Adrenal gland (tissue), 5 donors: Measurements from ENCODE around the gene OGT.

Source experiments
- POLR2A ChIP-seq, 2 donors: fragments of 450-650 bp; IDR thresholded peaks; one replicate each; pipeline ENCODE4 v1.6.1; 2017; ENCODE audit warnings: antibody characterized with exemption in 2 of 2, mild to moderate bottlenecking in 2 of 2, moderate library complexity in 1 of 2
- TF ChIP-seq, protein P1 (sequence below), 6 experiments: fragments of 450-650 bp in 4 of 6; fragments of 200-600 bp in 2 of 6; sonication (generic) in 1 of 6; IDR thresholded peaks; 1 replicate in 5 of 6; 2 replicates in 1 of 6; pipeline versions ENCODE4 v1.5.1 to v1.8.0; 2016 to 2021; ENCODE audit warnings: antibody characterized with exemption in 6 of 6, mild to moderate bottlenecking in 2 of 6, moderate library complexity in 1 of 6
- donor health status: DM: no; HTN: no; CAD: no.

DNA sequence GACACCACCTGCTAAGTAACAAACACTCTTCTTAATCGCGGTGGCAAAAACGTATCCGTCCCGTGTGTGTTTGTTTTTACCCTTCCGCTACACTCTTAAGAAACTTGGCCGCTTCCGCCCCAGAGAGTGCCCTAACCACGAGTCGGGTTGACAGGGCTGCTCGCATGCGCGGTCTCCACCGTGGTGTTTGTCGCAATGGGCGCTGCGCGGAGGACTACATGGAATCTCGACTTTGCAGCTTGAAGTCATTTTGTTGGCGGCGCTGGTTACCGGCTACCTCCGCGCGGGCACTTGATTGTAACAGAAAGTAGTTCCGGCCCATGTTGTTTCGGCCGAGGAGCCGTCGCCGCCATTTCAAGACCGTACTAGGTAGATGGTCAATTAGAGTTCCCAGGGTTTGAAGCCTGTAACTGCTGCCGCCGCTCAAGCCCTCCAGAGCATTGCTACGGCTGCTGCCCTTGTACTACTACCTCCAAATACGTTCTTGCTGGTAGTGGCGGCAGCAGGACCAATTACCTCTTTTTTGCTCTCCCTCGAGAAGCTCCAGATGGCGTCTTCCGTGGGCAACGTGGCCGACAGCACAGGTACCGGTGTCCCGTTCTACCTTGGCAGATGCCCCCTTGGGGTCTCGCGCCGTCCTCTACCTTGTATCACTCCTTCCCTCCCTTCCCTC, at the start of gene OGT:
- TF ChIP-seq, protein P1, sequence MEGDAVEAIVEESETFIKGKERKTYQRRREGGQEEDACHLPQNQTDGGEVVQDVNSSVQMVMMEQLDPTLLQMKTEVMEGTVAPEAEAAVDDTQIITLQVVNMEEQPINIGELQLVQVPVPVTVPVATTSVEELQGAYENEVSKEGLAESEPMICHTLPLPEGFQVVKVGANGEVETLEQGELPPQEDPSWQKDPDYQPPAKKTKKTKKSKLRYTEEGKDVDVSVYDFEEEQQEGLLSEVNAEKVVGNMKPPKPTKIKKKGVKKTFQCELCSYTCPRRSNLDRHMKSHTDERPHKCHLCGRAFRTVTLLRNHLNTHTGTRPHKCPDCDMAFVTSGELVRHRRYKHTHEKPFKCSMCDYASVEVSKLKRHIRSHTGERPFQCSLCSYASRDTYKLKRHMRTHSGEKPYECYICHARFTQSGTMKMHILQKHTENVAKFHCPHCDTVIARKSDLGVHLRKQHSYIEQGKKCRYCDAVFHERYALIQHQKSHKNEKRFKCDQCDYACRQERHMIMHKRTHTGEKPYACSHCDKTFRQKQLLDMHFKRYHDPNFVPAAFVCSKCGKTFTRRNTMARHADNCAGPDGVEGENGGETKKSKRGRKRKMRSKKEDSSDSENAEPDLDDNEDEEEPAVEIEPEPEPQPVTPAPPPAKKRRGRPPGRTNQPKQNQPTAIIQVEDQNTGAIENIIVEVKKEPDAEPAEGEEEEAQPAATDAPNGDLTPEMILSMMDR (IDR thresholded peaks at IDR 0.05), result no peak
- TF ChIP-seq POLR2A (IDR thresholded peaks at IDR 0.05), result peak; percentile 61 to 83
